OCI-LY7 (cell line): ENCODE data around the gene CCR8.

Source experiments
- CTCF ChIP-seq: fragments of 200-600 bp; sonication (generic); conservative IDR thresholded peaks from 2 replicates; pipeline ENCODE4 v1.5.1; 2014; ENCODE audit warnings: mild to moderate bottlenecking, antibody characterized with exemption, low read length, moderate library complexity, mixed read lengths
- EZH2phosphoT487 ChIP-seq: fragments of 200-600 bp; sonication (generic); IDR thresholded peaks from 2 replicates; pipeline ENCODE4 v1.6.1; 2018; ENCODE audit warnings: low read depth, borderline replicate concordance, mild to moderate bottlenecking, mixed run types, antibody characterized with exemption, low read length, moderate library complexity, mixed read lengths

- TF ChIP-seq CTCF = no peak
- no peak for TF ChIP-seq EZH2phosphoT487
Measured at GRCh38 chr3:39379778-39380155, 50.3 kb downstream of the CCR8 start.
